NCI-H345 (cell line): ENCODE results near the gene SOAT2.
"Not testable (repeated sequence)": the region's sequence is repeated elsewhere in the genome, so short reads cannot be mapped to it uniquely, and the experiment has no call there.

Experiments
- DNase-seq: peaks from one replicate; lab custom pipeline; 2025; lab: John Stamatoyannopoulos, UW

Gene SOAT2

GRCh38 chr12:53101931-53102781, 1.1 kb upstream of the SOAT2 start:
- no peak for DNase-seq

GRCh38 chr12:53103860-53104305, 597 bp downstream of the SOAT2 start:
- DNase-seq, result no peak

GRCh38 chr12:53105256-53105655, 2.0 kb downstream of the SOAT2 start:
- DNase-seq, result no peak

- no peak for DNase-seq
Measured at GRCh38 chr12:53105712-53106439, 2.6 kb downstream of the SOAT2 start.

GRCh38 chr12:53107122-53107521, 3.8 kb downstream of the SOAT2 start:
- DNase-seq, result no peak

- DNase-seq, result not testable (repeated sequence)
Measured at GRCh38 chr12:53112431-53112830, 9.1 kb downstream of the SOAT2 start.

- DNase-seq, result no peak
Measured at GRCh38 chr12:53113136-53113705, 9.9 kb downstream of the SOAT2 start.

- no peak for DNase-seq
Measured at GRCh38 chr12:53113951-53114350, 10.7 kb downstream of the SOAT2 start.

- DNase-seq, result no peak
Measured at GRCh38 chr12:53115112-53115890, 12.0 kb downstream of the SOAT2 start.

- DNase-seq, result no peak
Measured at GRCh38 chr12:53115891-53116648, 12.8 kb downstream of the SOAT2 start.

- DNase-seq, result no peak
Measured at GRCh38 chr12:53118751-53119300, 15.5 kb downstream of the SOAT2 start.

GRCh38 chr12:53120685-53121525, 17.6 kb downstream of the SOAT2 start:
- no peak for DNase-seq

- DNase-seq, result peak; percentile 78
Measured at GRCh38 chr12:53122961-53123468, 19.7 kb downstream of the SOAT2 start.

- DNase-seq, result no peak
Measured at GRCh38 chr12:53123578-53124351, 20.5 kb downstream of the SOAT2 start.

- DNase-seq, result no peak
Measured at GRCh38 chr12:53124352-53124723, 21.1 kb downstream of the SOAT2 start.

GRCh38 chr12:53127169-53127568, 23.9 kb downstream of the SOAT2 start:
- no peak for DNase-seq

GRCh38 chr12:53128780-53129569, 25.7 kb downstream of the SOAT2 start:
- no peak for DNase-seq

GRCh38 chr12:53131844-53132243, 28.6 kb downstream of the SOAT2 start:
- DNase-seq, result no peak
